ENCODE results near the gene MALRD1.
"Not testable (repeated sequence)": the region's sequence is repeated elsewhere in the genome, so short reads cannot be mapped to it uniquely, and the experiment has no call there.

Gene MALRD1

GRCh38 chr10:19764111-19764510 is 715.5 kb downstream of the MALRD1 start:
- no peak for TF ChIP-seq CTCF (IDR thresholded peaks at IDR 0.05; ENCODE audit: low read depth, low read length)
- H3K4me3 ChIP-seq (ENCODE audit: low read depth, low read length) = no peak overlapping the region
- DNase-seq (ENCODE audit: low read depth, low spot score) = no peak
- in situ Hi-C loops (cut with HindIII; ENCODE audit: low sequenced_read_pairs) = no loop called here

DNA sequence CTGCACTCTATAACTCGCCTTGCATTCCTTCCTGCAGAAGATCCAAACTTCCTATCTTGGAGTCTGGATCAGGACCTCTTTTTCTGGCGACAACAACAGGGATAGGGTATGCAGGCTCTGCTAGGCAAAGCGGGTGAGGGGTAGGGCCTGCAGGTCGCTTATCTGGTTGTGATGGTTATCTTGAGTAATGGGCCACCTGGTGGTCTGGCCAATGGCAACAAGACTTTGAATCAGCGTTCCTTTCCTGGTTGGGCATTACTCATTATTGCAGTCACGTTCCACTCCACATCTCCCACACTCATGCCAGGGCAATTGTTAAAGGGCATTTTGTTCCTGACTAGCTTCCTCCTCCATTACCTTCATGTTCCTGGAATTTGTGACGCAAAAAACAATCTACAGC is 719.3 kb downstream of the MALRD1 start:
- TF ChIP-seq CTCF (IDR thresholded peaks at IDR 0.05; ENCODE audit: low read depth, low read length) = no peak
- DNase-seq (ENCODE audit: low read depth, low spot score) = no peak
- no peak overlapping the region for H3K4me3 ChIP-seq (ENCODE audit: low read depth, low read length)
- in situ Hi-C loops (cut with HindIII; ENCODE audit: low sequenced_read_pairs) = no loop called here

DNA sequence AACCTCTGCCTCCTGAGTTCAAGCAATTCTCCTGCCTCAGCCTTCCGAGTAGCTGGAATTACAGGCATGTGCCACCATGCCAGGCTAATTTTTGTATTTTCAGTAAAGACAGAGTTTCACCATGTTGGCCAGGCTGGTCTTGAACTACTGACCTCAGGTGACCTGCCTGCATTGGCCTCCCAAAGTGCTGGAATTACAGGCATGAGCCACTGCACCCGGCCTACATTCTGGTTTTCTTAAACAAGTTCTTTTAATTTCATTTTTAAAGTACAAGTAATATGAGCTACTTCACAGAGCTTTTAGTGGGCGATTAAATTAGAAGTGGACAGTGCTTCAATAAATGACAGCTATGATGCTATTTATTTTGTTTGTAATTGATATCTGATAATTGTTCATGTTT is 721.2 kb downstream of the MALRD1 start:
- DNase-seq (ENCODE audit: low read depth, low spot score); in situ Hi-C loops (cut with HindIII; ENCODE audit: low sequenced_read_pairs); H3K4me3 ChIP-seq (ENCODE audit: low read depth, low read length): not testable (repeated sequence)

GRCh38 chr10:19772972-19773371 is 724.4 kb downstream of the MALRD1 start:
- no peak for DNase-seq (ENCODE audit: low read depth, low spot score)
- TF ChIP-seq CTCF (IDR thresholded peaks at IDR 0.05; ENCODE audit: low read depth, low read length) = no peak
- no peak overlapping the region for H3K4me3 ChIP-seq (ENCODE audit: low read depth, low read length)
- in situ Hi-C loops (cut with HindIII; ENCODE audit: low sequenced_read_pairs) = no loop called here

- DNase-seq (ENCODE audit: low read depth, low spot score) = no peak
- no peak for TF ChIP-seq CTCF (IDR thresholded peaks at IDR 0.05; ENCODE audit: low read depth, low read length)
- in situ Hi-C loops (cut with HindIII; ENCODE audit: low sequenced_read_pairs) = no loop called here
- H3K4me3 ChIP-seq (ENCODE audit: low read depth, low read length) = no peak overlapping the region
Observed at GRCh38 chr10:19775296-19775695, 726.7 kb downstream of the MALRD1 start.

DNA sequence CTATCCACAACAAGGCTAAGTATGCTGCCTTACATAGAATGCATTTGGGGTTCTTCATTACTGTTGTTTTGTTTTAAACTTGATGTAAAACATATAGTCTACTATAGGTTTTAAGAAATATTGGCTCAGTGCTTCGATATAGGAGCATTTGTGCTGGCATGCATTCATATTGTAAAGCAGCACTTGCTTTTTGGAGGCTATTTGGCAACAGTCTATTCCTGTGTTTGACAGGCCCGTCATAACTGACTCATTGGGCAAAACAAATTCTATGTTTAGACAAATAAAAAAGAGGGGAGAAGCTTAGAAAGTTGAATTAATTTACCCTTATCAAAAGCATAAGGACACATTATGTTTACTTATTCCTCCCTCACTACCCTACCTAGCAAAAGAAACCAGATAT is 729.2 kb downstream of the MALRD1 start:
- in situ Hi-C loops (cut with HindIII; ENCODE audit: low sequenced_read_pairs) = no loop called here
- TF ChIP-seq CTCF (IDR thresholded peaks at IDR 0.05; ENCODE audit: low read depth, low read length) = no peak
- DNase-seq (ENCODE audit: low read depth, low spot score) = no peak
- no peak overlapping the region for H3K4me3 ChIP-seq (ENCODE audit: low read depth, low read length)

DNA sequence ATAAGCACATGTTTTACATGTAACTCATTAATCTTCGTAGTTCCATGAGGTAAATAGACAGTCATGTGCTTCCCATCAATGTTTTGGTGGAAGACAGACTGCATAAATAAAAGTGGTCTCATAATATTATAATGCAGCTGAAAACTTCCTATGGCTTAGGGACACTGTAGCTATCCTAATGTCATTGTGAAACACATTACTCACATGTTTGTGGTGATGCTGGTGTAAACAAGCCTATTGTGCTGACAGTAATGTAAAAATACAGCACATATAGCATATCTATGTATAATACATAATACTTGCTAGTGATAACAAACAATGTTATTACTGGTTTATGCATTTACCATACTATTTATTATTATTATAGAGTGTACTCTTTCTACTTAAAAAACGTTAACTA is 730.4 kb downstream of the MALRD1 start:
- no peak overlapping the region for H3K4me3 ChIP-seq (ENCODE audit: low read depth, low read length)
- DNase-seq (ENCODE audit: low read depth, low spot score) = no peak
- no peak for TF ChIP-seq CTCF (IDR thresholded peaks at IDR 0.05; ENCODE audit: low read depth, low read length)
- in situ Hi-C loops (cut with HindIII; ENCODE audit: low sequenced_read_pairs) = no loop called here

Data from astrocyte of the spinal cord (primary cell).